H7 (cell line): Measurements from ENCODE around the gene C8G. TPM values are rescaled to one million over a fixed set of nuclear protein-coding genes. Genes with fewer than 3 reads are reported as not detected.

Experiments
- DNase-seq: peaks from one replicate; pipeline ENCODE4 v3.0.0; 2012
- H3K27me3 ChIP-seq: 2 replicates; pipeline ENCODE4 v1.6.0; 2011; ENCODE audit warnings: mild to moderate bottlenecking, low read length; ENCODE audit not compliant: control insufficient read depth, insufficient read depth
- H3K36me3 ChIP-seq: replicated peaks from 2 replicates; pipeline ENCODE4 v1.5.1; 2011; ENCODE audit warnings: low read length; ENCODE audit not compliant: control insufficient read depth, insufficient read depth
- H3K4me3 ChIP-seq: 2 replicates; pipeline ENCODE4 v1.5.1; 2011; ENCODE audit warnings: low read depth, mild to moderate bottlenecking, control low read depth, low read length, moderate library complexity; ENCODE audit not compliant: insufficient read depth
- total RNA-seq: library from RNA; depleted of rRNA; stranded (reverse); fragments of >200 nt; shearing (Covaris generic); gene quantifications from 2 replicates; pipeline ENCODE4 v1.2.3, GENCODE V29; 2014

Gene C8G
- total RNA-seq, 1 experiment from 2014 or later, result not detected

GRCh38 chr9:136970361-136970760 is 25.3 kb downstream of the C8G start:
- Histone ChIP-seq H3K4me3 (no peak overlapping the region), H3K27me3 (no peaks in the 10 kb centered on the region), H3K36me3 (no peaks in the 10 kb centered on the region)
- no peak for DNase-seq

DNA sequence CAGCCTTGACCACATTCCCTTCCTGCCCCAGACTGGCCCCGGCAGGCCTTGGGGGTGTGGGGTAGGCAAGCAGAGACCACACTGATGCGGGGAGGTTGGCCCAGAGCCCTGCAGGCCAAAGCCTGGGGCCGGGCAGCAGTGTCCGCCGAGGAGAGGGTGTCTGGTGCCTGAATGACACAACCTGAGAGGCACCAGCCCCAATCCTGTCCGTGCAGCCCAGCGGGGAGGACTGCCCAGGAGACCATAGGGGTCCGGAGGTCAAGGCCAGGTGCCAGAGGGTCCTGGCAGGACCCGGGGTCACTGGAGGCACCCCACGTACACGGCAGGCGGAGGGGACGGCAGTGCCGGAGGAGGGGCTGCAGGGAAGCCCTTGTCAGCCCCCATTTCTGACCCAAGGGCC is 26.7 kb downstream of the C8G start:
- Histone ChIP-seq H3K36me3 (no peaks in the 10 kb centered on the region), H3K27me3 (no peaks in the 10 kb centered on the region), H3K4me3 (no peak overlapping the region)
- no peak for DNase-seq

- no peak overlapping the region for H3K4me3 ChIP-seq
- H3K27me3 ChIP-seq, result peaks cover 2% of the 10 kb centered on the region; the same call in 1 of the 2 replicates
- no peaks in the 10 kb centered on the region for H3K36me3 ChIP-seq
- DNase-seq, result no peak
Observed at GRCh38 chr9:136972335-136972734, 27.3 kb downstream of the C8G start.

DNA sequence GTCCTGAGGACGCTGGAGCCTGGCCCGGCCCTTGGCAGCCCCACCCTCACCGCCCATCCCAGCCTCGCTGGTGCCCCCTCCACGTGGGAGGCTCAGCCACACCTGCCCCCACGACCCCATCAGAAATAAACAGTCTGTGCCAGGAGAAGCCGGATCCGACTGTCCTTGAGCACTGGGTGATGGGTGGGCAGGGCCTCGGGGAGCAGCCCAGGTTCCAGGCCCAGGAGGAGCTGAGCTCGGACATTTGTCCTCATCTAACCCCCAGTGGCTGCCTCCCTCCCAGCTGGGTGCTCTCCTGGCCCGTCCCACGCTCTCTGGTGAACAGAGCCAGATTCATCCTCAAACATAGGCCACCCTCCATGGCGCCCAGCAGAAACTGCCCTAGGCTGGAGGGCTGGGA is 27.7 kb downstream of the C8G start:
- Histone ChIP-seq H3K36me3 (no peaks in the 10 kb centered on the region), H3K4me3 (no peak overlapping the region), H3K27me3 (peaks cover 6% of the 10 kb centered on the region; the same call in 1 of the 2 replicates)
- no peak for DNase-seq

DNA sequence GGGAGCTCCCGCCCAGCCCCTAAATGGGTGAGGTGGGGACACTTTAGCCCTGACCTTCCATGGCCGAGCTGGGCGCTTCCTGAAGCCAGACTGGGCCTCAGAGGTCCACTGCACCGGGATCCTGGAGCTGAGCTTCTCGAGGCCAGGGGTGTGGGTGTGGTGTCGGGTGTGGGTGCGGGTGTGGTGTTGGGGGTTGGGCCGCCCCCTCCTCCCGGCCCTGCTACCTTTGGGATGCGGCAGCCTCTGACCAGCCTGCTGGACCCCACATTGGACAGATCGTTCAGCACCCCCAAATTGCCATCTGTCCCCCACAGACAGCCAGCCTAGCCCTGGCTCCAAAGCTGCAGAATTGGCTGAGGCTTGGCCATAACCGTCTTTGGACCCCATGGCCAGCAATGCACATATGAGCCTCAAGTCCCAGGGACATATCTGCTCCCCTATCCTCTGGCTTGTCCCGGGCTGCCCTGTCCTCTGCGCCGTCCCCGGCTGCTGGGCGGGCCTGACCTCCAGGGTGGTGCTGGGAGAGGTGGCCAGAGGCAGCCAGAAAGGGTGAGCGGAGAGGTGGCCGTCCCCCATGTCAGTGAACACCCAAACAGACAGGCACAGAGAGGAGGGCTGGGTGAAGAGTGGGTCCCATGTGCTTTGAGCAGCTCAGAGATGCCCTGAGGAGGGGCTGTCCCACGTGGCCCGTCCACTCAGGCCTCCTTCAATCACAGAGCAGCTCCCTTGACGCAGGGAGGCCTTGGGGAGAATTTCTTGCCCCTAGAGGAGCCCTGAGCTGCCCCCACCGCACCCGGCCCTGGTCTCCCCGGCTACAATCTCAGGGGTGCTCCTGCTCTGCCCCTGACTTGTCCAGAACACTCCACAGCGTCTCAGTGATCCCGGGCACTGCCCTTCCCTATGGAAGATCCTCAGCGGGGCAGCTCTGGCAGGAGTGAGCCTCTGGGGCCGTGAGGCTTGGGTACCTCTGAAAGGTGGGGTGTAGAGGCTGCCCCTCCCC is 28.9 kb downstream of the C8G start:
- no peaks in the 10 kb centered on the region for H3K36me3 ChIP-seq
- DNase-seq, result no peak

DNA sequence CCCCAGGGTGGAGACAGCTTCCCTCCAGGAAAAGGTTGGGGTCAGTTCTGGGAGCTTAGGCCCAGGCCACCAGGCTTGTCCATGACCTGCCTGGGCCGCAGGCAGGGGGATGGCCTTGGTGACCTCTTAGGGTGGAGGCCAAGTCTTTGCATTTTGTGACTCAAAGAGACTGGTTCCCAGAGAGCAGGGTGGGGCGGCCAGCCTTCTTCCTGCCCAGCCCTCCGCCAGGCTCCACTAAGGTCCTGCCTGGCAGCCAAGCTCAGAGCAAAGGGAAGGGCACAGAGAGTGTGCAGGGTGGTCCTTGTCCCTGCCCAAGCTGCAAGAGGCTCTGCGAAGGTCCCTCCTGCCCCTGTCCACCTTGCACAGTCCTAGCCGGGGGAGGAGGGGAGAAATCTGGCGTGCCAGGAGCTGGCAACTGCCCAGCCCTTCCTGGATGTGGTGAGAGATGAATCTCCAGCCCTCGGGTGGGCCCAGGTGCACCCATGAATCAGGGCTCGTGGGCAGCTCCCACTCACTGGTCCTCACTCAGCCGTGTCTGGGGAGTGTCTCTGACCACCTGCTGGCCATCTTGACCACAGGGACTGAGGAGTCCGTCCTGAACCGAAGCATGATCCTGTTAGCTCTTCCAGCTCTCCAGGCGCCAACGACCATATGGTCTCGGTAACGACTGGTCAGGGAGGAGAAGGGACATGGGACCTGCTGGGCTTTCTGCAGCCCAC is 29.9 kb downstream of the C8G start:
- Histone ChIP-seq H3K4me3 (no peak overlapping the region), H3K27me3 (peaks cover 10% of the 10 kb centered on the region; the same call in 1 of the 2 replicates), H3K36me3 (no peaks in the 10 kb centered on the region)
- DNase-seq, result no peak

More for the DNA sequence above, 28.9 kb downstream of the C8G start:
- H3K27me3 ChIP-seq, result peaks cover 7% of the 10 kb centered on the region; the same call in 1 of the 2 replicates
- H3K4me3 ChIP-seq, result no peak overlapping the region

GRCh38 chr9:136975644-136976043 is 30.6 kb downstream of the C8G start:
- peak; percentile 93 for DNase-seq
- Histone ChIP-seq H3K27me3 (peaks cover 10% of the 10 kb centered on the region; the same call in 1 of the 2 replicates), H3K4me3 (no peak overlapping the region), H3K36me3 (no peaks in the 10 kb centered on the region)

DNA sequence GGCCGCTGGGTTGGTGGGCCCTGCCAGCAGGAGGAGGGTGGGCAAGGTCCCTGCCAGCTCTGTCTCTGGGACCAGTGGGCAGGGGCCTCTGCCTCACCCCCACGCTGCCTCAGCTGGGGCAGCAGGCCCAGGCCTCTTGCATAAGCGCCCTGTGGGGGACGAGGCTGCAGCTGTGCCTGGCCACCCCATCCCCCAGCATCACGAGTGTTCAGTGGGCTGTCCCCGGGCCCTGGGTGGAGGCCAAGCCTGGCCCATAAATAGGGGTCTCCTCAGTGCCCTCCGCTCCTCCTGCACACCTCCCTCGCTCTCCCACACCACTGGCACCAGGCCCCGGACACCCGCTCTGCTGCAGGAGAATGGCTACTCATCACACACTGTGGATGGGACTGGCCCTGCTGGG is 32.2 kb downstream of the C8G start, which contains the start of gene PTGDS:
Gene PTGDS (plus strand): TSS at position 282 of the 400 bp plus-strand sequence. CDS start 75 bp downstream, at position 357.
- Histone ChIP-seq H3K36me3 (no peaks in the 10 kb centered on the region), H3K27me3 (peaks cover 10% of the 10 kb centered on the region; the same call in 1 of the 2 replicates), H3K4me3 (peak within 1 kb of the TSS; percentile 61)
- no peak for DNase-seq

GRCh38 chr9:136977649-136978072 is 32.6 kb downstream of the C8G start:
- peak; percentile 91 for DNase-seq
- H3K4me3 ChIP-seq, result peak overlapping the region; percentile 61
- peaks cover 10% of the 10 kb centered on the region; the same call in 1 of the 2 replicates for H3K27me3 ChIP-seq
- H3K36me3 ChIP-seq, result no peaks in the 10 kb centered on the region

DNA sequence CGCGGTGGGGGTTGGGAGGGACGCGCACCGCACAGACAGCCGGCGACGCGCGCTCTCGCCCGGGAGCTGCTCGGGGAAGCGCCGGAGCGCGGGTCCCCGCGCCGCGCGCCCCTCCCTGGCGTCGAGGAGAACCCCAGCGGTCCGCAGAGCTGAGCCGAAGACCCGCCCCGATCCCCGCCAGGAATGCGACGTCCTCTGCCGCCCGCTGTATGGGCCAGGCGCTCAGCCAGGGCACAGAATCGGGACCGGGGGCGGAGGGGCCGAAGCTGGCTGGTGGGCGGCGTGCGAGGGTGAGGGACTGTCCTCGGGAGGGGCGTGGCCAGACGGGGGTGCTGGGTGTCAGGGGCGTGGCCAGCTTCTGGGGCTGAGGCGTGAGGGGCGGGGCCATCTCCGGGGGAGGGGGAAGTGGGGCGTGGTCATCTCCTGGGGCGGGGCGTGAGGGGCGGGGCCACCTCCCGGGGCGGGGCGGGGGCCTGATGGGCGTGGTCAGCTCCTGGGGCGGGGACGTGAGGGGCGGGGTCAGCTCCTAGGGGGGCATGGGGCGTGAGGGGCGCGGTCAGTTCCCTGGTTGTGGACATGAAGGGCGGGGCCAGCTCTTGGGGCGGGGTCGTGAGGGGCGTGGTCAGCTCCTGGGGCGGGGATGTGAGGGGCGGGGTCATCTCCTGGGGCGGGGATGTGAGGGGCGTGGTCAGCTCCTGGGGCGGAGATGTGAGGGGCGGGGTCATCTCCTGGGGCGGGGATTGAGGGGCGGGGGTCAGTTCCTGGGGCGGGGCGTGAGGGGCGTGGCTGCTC is 33.2 kb downstream of the C8G start:
- Histone ChIP-seq H3K36me3 (no peaks in the 10 kb centered on the region), H3K27me3 (peaks cover 10% of the 10 kb centered on the region; the same call in 1 of the 2 replicates), H3K4me3 (peak overlapping the region; percentile 61)
- DNase-seq, result peak; percentile 100

GRCh38 chr9:136978865-136979544 is 34.0 kb downstream of the C8G start:
- Histone ChIP-seq H3K4me3 (peak overlapping the region; percentile 17), H3K27me3 (peaks cover 10% of the 10 kb centered on the region), H3K36me3 (no peaks in the 10 kb centered on the region)
- no peak for DNase-seq

GRCh38 chr9:136979769-136980587 is 34.9 kb downstream of the C8G start:
- no peak for DNase-seq
- H3K4me3 ChIP-seq, result no peak overlapping the region
- peaks cover 13% of the 10 kb centered on the region for H3K27me3 ChIP-seq
- H3K36me3 ChIP-seq, result no peaks in the 10 kb centered on the region
